GM12878 (cell line): ENCODE measurements around the gene CCDC66. TPM values are rescaled to one million over a fixed set of nuclear protein-coding genes. Genes with fewer than 3 reads are reported as not detected.
"Not testable (repeated sequence)": the region's sequence is repeated elsewhere in the genome, so short reads cannot be mapped to it uniquely, and the experiment has no call there.

ENCODE experiments used
- ATAC-seq: fragments of 200-7000 bp; cut with Tn5 transposase; 3 replicates; pipeline ENCODE4 v1.9.1; 2020; ENCODE audit warnings: mild to moderate bottlenecking, moderate library complexity
- BruUV-seq: library from RNA; stranded (reverse); fragments of 400-500 nt; replicated peaks from 2 replicates; lab custom pipeline; 2021; lab: Mats Ljungman, UMichigan
- CTCF ChIA-PET: fragments of 300-600 bp; sonication (Branson Sonifier 250); formaldehyde crosslinking; extraction: SDS; loops from one replicate; lab custom pipeline; 2021; ENCODE audit warnings: inconsistent platforms; lab: Yijun Ruan, JAX
- POLR2A ChIA-PET: fragments of 350-600 bp; formaldehyde crosslinking; extraction: SDS; loops from one replicate; lab custom pipeline; 2021; ENCODE audit warnings: inconsistent platforms; lab: Charles Lee
- RAD21 ChIA-PET: fragments of 300-600 bp; sonication (Branson Sonifier 250); formaldehyde crosslinking; loops from one replicate; lab custom pipeline; 2023; ENCODE audit warnings: antibody characterized with exemption; ENCODE audit not compliant: unreplicated experiment; lab: Charles Lee
- SMC1A ChIA-PET: fragments of 300-600 bp; sonication (Branson Sonifier 250); formaldehyde crosslinking; loops from one replicate; lab custom pipeline; 2023; ENCODE audit not compliant: unreplicated experiment, uncharacterized antibody; lab: Charles Lee
- DNase-seq: peaks from one replicate; pipeline ENCODE4 v3.0.0-alpha.2; 2011; ENCODE audit warnings: low read depth, low spot score
- FAIRE-seq: peaks from 3 replicates; lab custom pipeline; 2011; peaks lifted over from hg19 to GRCh38; lab: Jason Lieb, UNC
- H2AFZ ChIP-seq: 2 replicates; pipeline ENCODE4 v1.6.0; 2011; ENCODE audit warnings: low read depth, low read length, control low read depth; ENCODE audit not compliant: control insufficient read depth
- H3K27ac ChIP-seq: 2 replicates; pipeline ENCODE4 v1.5.1; 2011; ENCODE audit warnings: control low read depth; ENCODE audit not compliant: control insufficient read depth, insufficient read depth
- H3K27me3 ChIP-seq, 2 experiments: replicated peaks in 1 of 2; 2 replicates each; pipeline versions ENCODE4 v1.6.0 to v1.6.1; 2011; ENCODE audit warnings: low read length in 1 of 2; ENCODE audit not compliant: control insufficient read depth in 2 of 2, insufficient read depth in 2 of 2
- H3K36me3 ChIP-seq, 2 experiments: 2 replicates each; pipeline ENCODE4 v1.5.1; 2011; ENCODE audit warnings: low read length in 1 of 2; ENCODE audit not compliant: control insufficient read depth in 2 of 2, insufficient read depth in 2 of 2
- H3K4me1 ChIP-seq: 2 replicates; pipeline ENCODE4 v1.6.1; 2011; ENCODE audit warnings: mild to moderate bottlenecking, low read length, moderate library complexity, mixed read lengths; ENCODE audit not compliant: control insufficient read depth, insufficient read depth
- H3K4me2 ChIP-seq: 2 replicates; pipeline ENCODE4 v1.6.0; 2011; ENCODE audit warnings: control low read depth; ENCODE audit not compliant: control insufficient read depth, insufficient read depth
- H3K4me3 ChIP-seq: fragments of 200-600 bp; sonication (generic); 2 replicates; pipeline ENCODE4 v1.5.1; 2016
- H3K79me2 ChIP-seq: 2 replicates; pipeline ENCODE4 v1.6.0; 2011; ENCODE audit warnings: low read length; ENCODE audit not compliant: control insufficient read depth, insufficient read depth
- H3K9ac ChIP-seq: 2 replicates; pipeline ENCODE4 v1.8.0; 2011; ENCODE audit warnings: low read length, control low read depth, mixed read lengths; ENCODE audit not compliant: control insufficient read depth, insufficient read depth
- H3K9me3 ChIP-seq: replicated peaks from 3 replicates; pipeline ENCODE4 v1.5.1; 2011; ENCODE audit warnings: mild to moderate bottlenecking, low read length; ENCODE audit not compliant: control insufficient read depth, insufficient read depth
- H4K20me1 ChIP-seq: 2 replicates; pipeline ENCODE4 v1.6.0; 2011; ENCODE audit not compliant: control insufficient read depth, insufficient read depth
- JUND ChIP-seq: IDR thresholded peaks from 2 replicates; pipeline ENCODE4 v1.6.1; 2012; ENCODE audit warnings: low read depth, mild to moderate bottlenecking, low read length, improper control_type of control experiment, moderate library complexity
- YY1 ChIP-seq: IDR thresholded peaks from 2 replicates; pipeline ENCODE4 v1.6.1; 2011; ENCODE audit warnings: low read depth, mild to moderate bottlenecking, low read length
- WGBS: methylation state at CpG from one replicate; pipeline ENCODE4 v1.1.6; 2016; ENCODE audit warnings: low lambda C conversion rate; ENCODE audit not compliant: insufficient replicate concordance, insufficient coverage; ENCODE audit errors: missing lambda C conversion rate; 5-methylcytosine and 5-hydroxymethylcytosine counted together
- in situ Hi-C: fragments of 300-500 bp; cut with MboI; formaldehyde crosslinking; loops from 9 replicates; pipeline ENCODE4 v1.14.3; 2018; ENCODE audit warnings: mixed read lengths
- intact Hi-C: fragments of 100-400 bp; cut with micrococcal nuclease; formaldehyde crosslinking; loops from one replicate; pipeline ENCODE4 v1.14.2; 2022; ENCODE audit not compliant: unreplicated experiment
- polyA plus RNA-seq, 11 experiments: library from polyadenylated mRNA; depleted of rRNA in 4 of 11; unstranded in 6 of 11; stranded (reverse) in 5 of 11; fragments of >200 nt; fragmentation: Nextera tagmentation in 4 of 11; fragmentation: Illumina TruSeq in 1 of 11; extraction: Ambion mirVana in 4 of 11; extraction: Trizol in 1 of 11; gene quantifications; 1 replicate in 1 of 11; 2 replicates in 10 of 11; pipeline versions ENCODE4 v1.2.1 to v1.2.3, GENCODE V29; 2011 to 2016; ENCODE audit warnings: inconsistent platforms in 2 of 11, missing spikeins in 2 of 11, low read depth in 1 of 11
- total RNA-seq, 4 experiments: library from RNA; depleted of rRNA in 3 of 4; stranded (reverse); fragments of >200 nt in 3 of 4; fragmentation: Illumina TruSeq in 1 of 4; extraction: Trizol in 1 of 4; gene quantifications; 2 replicates each; pipeline versions ENCODE4 v1.2.1 to v1.2.3, GENCODE V29; 2013 to 2021

CCDC66 gene
- total and polyA plus RNA-seq, 10 of the 15 experiments (the other 5 are each of a cell fraction or from before 2014, with no cell fraction given) = 9.4 to 31.9 (median 18.1) TPM

DNA sequence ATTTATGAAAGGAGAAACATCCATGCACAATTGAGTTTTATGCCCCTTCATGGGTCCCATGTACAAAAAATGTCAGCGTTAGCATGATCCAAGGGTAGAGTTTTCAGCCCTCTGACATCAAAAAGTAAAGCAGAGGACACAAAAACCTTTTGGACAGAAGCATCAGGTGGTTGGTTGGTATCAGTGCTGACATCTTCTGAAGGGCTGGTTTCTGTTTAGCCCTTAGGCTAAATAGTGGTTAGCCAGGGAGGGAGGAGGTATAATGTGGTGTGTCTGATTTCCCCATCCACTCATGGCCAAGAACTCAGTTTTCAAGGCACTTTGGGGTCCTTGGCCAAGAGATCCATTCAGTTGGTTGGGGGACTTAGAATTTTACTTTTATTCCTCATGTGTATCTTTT lies 16.5 kb downstream of the CCDC66 start (continued):
- TF ChIP-seq JUND (no peak), YY1 (no peak)

DNA sequence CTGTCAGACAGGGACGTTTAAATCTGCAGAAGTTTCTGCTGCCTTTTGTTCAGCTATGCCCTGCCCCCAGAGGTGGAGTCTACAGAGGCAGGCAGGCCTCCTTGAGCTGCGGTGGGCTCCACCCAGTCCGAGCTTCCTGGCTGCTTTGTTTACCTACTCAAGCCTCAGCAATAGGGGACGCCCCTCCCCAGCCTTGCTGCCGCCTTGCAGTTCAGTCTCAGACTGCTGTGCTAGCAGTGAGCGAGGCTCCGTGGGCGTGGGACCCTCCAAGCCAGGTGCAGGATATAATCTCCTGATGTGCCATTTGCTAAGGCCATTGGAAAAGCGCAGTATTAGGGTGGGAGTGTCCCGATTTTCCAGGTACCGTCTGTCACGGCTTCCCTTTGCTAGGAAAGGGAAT lies 25.0 kb downstream of the CCDC66 start:
- H3K36me3 ChIP-seq, H4K20me1 ChIP-seq, ATAC-seq, intact Hi-C loops, DNase-seq, H3K79me2 ChIP-seq, H3K4me3 ChIP-seq, H3K27me3 ChIP-seq, H3K4me2 ChIP-seq, H3K4me1 ChIP-seq, BruUV-seq, H3K27ac ChIP-seq, H3K9me3 ChIP-seq, SMC1A ChIA-PET, H3K9ac ChIP-seq, RAD21 ChIA-PET, in situ Hi-C loops, FAIRE-seq, H2AFZ ChIP-seq, POLR2A ChIA-PET: not testable (repeated sequence)
- CTCF ChIA-PET = interaction anchor here (1.1 kb wide), 1 partner anchor 11 kb away, joined by 3 read pairs; no protein-coding TSS in a partner anchor
- 87% methylated on average over 10 of the region's 12 CpGs for WGBS

GRCh38 chr3:56584275-56584674 lies 27.3 kb downstream of the CCDC66 start:
- DNase-seq, H3K27me3 ChIP-seq, H3K27ac ChIP-seq, in situ Hi-C loops, BruUV-seq, ATAC-seq, POLR2A ChIA-PET, RAD21 ChIA-PET, H3K79me2 ChIP-seq, H3K4me3 ChIP-seq, H4K20me1 ChIP-seq, H3K4me2 ChIP-seq, intact Hi-C loops, CTCF ChIA-PET, H3K4me1 ChIP-seq, H3K9me3 ChIP-seq, SMC1A ChIA-PET, H3K36me3 ChIP-seq, H3K9ac ChIP-seq, H2AFZ ChIP-seq, FAIRE-seq: not testable (repeated sequence)
- 89% methylated on average over 13 of the region's 28 CpGs for WGBS
